HepG2 (cell line): ENCODE data around the gene RAD9A. TPM values are rescaled to one million over a fixed set of nuclear protein-coding genes. Genes with fewer than 3 reads are reported as not detected.

Experiments used
- ASH2L ChIP-seq: fragments of 300-600, 200-600 bp; sonication (generic); IDR thresholded peaks from 2 replicates; pipeline ENCODE4 v1.7.0; 2017; ENCODE audit warnings: low read depth, mild to moderate bottlenecking, moderate library complexity, mixed read lengths, low read length; ENCODE audit not compliant: insufficient read length
- CEBPB ChIP-seq: IDR thresholded peaks from 2 replicates; pipeline ENCODE4 v1.6.1; 2011; ENCODE audit warnings: low read depth, low read length, improper control_type of control experiment, borderline replicate concordance
- CREM ChIP-seq, 2 experiments: sonication (generic) in 1 of 2; formaldehyde crosslinking in 1 of 2; IDR thresholded peaks; 2 replicates each; pipeline versions ENCODE4 v1.4.0 to v1.6.1; 2016 to 2020; ENCODE audit warnings: antibody characterized with exemption in 1 of 2, mild to moderate bottlenecking in 1 of 2, missing genetic modification reagents in 1 of 2
- IRF2 ChIP-seq: IDR thresholded peaks from 2 replicates; pipeline ENCODE4 v1.6.1; 2018; ENCODE audit warnings: missing genetic modification reagents, missing compliant biosample characterization
- MTF2 ChIP-seq: sonication (generic); formaldehyde crosslinking; IDR thresholded peaks from 2 replicates; pipeline ENCODE4 v1.5.0; 2020; ENCODE audit warnings: missing genetic modification reagents, borderline replicate concordance
- NCOR1 ChIP-seq: fragments of 200-600 bp; sonication (generic); IDR thresholded peaks from 2 replicates; pipeline ENCODE4 v1.7.0; 2017; ENCODE audit warnings: antibody characterized with exemption, low read length, borderline replicate concordance
- NRL ChIP-seq: sonication (generic); formaldehyde crosslinking; IDR thresholded peaks from 2 replicates; pipeline ENCODE4 v1.5.0; 2020; ENCODE audit warnings: missing genetic modification reagents, mild to moderate bottlenecking, moderate library complexity, borderline replicate concordance
- PPARG ChIP-seq: conservative IDR thresholded peaks from 2 replicates; pipeline ENCODE4 v1.6.1; 2016; ENCODE audit warnings: missing biosample characterization, missing genetic modification reagents
- RAD21 ChIP-seq: fragments of 450-650 bp; formaldehyde crosslinking; IDR thresholded peaks from 2 replicates; pipeline ENCODE4 v1.5.0; 2020; ENCODE audit warnings: mild to moderate bottlenecking
- polyA plus RNA-seq, 8 experiments: library from polyadenylated mRNA; depleted of rRNA in 3 of 8; stranded (reverse) in 7 of 8; unstranded in 1 of 8; fragments of >200 nt; fragmentation: Illumina TruSeq in 4 of 8; extraction: Trizol in 4 of 8; gene quantifications; 2 replicates each; pipeline versions ENCODE4 v1.2.1 to v1.2.3, GENCODE V29; 2011 to 2016; ENCODE audit warnings: low read depth in 4 of 8, missing spikeins in 1 of 8, mixed read lengths in 1 of 8; ENCODE audit not compliant: insufficient read depth in 1 of 8
- total RNA-seq, 5 experiments: library from RNA; depleted of rRNA; stranded (reverse); fragments of >200 nt; fragmentation: Illumina TruSeq; extraction: Trizol; gene quantifications; 2 replicates each; pipeline ENCODE4 v1.2.3, GENCODE V29; 2016; ENCODE audit warnings: low read depth in 1 of 5
- TF ChIP-seq, protein P1 (sequence below): IDR thresholded peaks from 2 replicates; pipeline ENCODE4 v1.6.1; 2016
- TF ChIP-seq, protein P2 (sequence below): sonication (generic); formaldehyde crosslinking; IDR thresholded peaks from 2 replicates; pipeline ENCODE4 v1.8.1; 2023; ENCODE audit warnings: mild to moderate bottlenecking, moderate library complexity, missing genetic modification reagents
- TF ChIP-seq, protein P3 (sequence below): sonication (generic); formaldehyde crosslinking; conservative IDR thresholded peaks from 2 replicates; pipeline ENCODE4 v1.8.1; 2023; ENCODE audit warnings: missing genetic modification reagents

RAD9A gene
- total and polyA plus RNA-seq, 2 of the 13 experiments (the other 11 are each of a cell fraction or from before 2014, with no cell fraction given) = 10.1 to 15.7 TPM

DNA sequence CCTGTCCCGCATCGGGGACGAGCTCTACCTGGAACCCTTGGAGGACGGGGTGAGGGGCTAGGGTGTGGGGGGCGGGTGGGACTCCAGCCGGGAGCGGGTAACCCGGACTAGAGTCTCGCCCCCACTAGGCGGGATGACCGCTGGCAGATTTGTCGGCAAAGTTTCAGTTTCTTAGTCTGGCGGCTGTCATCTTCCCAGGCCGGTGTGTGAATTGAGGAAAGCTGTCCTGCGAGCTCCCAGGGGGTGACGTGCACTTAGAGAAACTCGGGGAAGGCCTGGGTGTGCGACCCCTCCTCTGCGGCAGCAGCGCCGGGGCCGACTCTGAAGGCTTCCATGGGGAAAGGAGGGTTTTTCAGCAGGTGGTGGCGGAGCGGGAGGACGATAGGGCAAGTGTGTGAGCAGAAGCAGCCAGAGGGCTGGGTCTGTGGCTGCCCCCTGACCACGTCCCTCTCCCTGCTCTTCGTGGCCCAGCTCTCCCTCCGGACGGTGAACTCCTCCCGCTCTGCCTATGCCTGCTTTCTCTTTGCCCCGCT is 463 bp downstream of the RAD9A start (continued):
- TF ChIP-seq, protein P1, sequence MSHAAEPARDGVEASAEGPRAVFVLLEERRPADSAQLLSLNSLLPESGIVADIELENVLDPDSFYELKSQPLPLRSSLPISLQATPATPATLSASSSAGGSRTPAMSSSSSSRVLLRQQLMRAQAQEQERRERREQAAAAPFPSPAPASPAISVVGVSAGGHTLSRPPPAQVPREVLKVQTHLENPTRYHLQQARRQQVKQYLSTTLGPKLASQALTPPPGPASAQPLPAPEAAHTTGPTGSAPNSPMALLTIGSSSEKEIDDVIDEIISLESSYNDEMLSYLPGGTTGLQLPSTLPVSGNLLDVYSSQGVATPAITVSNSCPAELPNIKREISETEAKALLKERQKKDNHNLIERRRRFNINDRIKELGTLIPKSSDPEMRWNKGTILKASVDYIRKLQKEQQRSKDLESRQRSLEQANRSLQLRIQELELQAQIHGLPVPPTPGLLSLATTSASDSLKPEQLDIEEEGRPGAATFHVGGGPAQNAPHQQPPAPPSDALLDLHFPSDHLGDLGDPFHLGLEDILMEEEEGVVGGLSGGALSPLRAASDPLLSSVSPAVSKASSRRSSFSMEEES (CRISPR knock-in tag) = no peak
- TF ChIP-seq IRF2 (CRISPR knock-in tag) = no peak
- no peak for TF ChIP-seq NCOR1
- TF ChIP-seq, protein P2, sequence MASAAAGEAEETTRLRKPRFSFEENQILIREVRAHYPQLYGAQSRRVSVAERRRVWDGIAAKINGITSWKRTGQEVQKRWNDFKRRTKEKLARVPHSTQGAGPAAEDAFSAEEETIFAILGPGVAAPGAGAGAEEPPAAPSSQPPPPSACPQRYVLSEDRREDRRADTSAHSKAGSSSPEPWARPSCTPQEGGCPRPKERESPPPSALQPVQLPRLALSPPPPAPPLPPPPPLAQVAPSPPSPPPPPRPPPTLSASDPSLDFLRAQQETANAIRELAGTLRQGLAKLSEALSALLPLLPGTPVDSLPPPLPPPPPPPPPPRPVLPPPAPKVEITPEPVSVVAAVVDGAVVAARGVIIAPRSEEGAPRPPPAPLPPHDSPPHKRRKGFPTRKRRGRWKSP = no peak
- no peak for TF ChIP-seq RAD21 (CRISPR knock-in tag)
- no peak for TF ChIP-seq PPARG
- no peak for TF ChIP-seq MTF2
- TF ChIP-seq CREM (IDR thresholded peaks at IDR 0.05) = no peak
- TF ChIP-seq CREM (CRISPR knock-in tag; IDR thresholded peaks at IDR 0.05) = no peak
- peak; percentile 27; the same call in 1 of the 2 replicates for TF ChIP-seq NRL (CRISPR knock-in tag)
- TF ChIP-seq, protein P3, sequence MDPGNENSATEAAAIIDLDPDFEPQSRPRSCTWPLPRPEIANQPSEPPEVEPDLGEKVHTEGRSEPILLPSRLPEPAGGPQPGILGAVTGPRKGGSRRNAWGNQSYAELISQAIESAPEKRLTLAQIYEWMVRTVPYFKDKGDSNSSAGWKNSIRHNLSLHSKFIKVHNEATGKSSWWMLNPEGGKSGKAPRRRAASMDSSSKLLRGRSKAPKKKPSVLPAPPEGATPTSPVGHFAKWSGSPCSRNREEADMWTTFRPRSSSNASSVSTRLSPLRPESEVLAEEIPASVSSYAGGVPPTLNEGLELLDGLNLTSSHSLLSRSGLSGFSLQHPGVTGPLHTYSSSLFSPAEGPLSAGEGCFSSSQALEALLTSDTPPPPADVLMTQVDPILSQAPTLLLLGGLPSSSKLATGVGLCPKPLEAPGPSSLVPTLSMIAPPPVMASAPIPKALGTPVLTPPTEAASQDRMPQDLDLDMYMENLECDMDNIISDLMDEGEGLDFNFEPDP = 0 out of 2 replicates have a peak, but pooled peaks have one; percentile 57
- TF ChIP-seq CEBPB = no peak
- TF ChIP-seq ASH2L = peak; percentile 2
